Subcutaneous adipose tissue (tissue), 4 donors: Measurements from ENCODE around the gene S100A14. TPM values are rescaled to one million over a fixed set of nuclear protein-coding genes. Genes with fewer than 3 reads are reported as not detected.

ENCODE experiments used
- CTCF ChIP-seq: fragments of 450-650 bp; IDR thresholded peaks from one replicate; pipeline ENCODE4 v1.5.1; 2016; ENCODE audit warnings: low read depth, mild to moderate bottlenecking, control low read depth, antibody characterized with exemption, moderate library complexity
- total RNA-seq, 4 donors: library from RNA; depleted of rRNA; stranded (reverse); fragments of >200 nt; gene quantifications; one replicate each; pipeline ENCODE4 v1.1.0, GENCODE V29; 2016

Gene S100A14
- total RNA-seq, 4 donors from 2014 or later: 0.65 TPM; not detected in 3

GRCh38 chr1:153629971-153630370, 13.8 kb upstream of the S100A14 start:
- TF ChIP-seq CTCF: no peak

GRCh38 chr1:153629343-153629665, 13.2 kb upstream of the S100A14 start:
- TF ChIP-seq CTCF: no peak

- TF ChIP-seq CTCF: no peak
Observed at GRCh38 chr1:153628638-153629342, 12.7 kb upstream of the S100A14 start.

GRCh38 chr1:153627715-153628626, 11.8 kb upstream of the S100A14 start, which contains the start of gene S100A1:
Gene S100A1 (plus strand): TSS chr1:153628434. CDS start chr1:153630522, 2,088 bp downstream.
- TF ChIP-seq CTCF: no peak

- no peak for TF ChIP-seq CTCF
Observed at GRCh38 chr1:153626904-153627714, 11.0 kb upstream of the S100A14 start, which contains the start of gene S100A13. Gene S100A13 (minus strand): TSS chr1:153627505. CDS start chr1:153626472, 1,033 bp downstream.

- no peak for TF ChIP-seq CTCF
Observed at GRCh38 chr1:153626477-153626903, 10.4 kb upstream of the S100A14 start.
